ENCODE measurements around the gene HMGN3. TPM values are rescaled to one million over a fixed set of nuclear protein-coding genes. Genes with fewer than 3 reads are reported as not detected.

The HMGN3 gene
- total and polyA plus RNA-seq, 10 donors: 38.3 to 115 (median 57.9) TPM

DNA sequence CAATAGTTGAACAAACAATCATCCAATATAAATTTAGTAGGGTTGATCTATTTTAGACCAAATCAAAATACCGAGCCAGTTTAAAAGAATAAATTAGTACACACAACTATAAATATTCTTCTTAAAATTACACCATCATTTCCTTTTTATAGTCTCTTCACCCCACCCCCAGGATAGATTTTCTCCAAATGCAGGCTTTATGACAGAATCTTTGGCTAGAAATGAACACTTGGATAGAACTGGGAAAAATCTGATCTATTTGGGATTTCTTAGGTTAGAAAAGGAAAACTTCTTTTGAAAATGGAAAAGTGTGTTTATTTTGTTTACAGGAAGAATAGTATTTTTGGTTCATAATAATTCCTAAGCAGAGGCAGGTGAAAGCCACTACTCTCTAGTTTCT is 74.6 kb downstream of the HMGN3 start:
- H3K27me3 ChIP-seq (replicated peaks in 1 of 7): no peaks in the 10 kb centered on the region
- DNase-seq: no peak
- no peaks in the 10 kb centered on the region for H3K4me1 ChIP-seq
- no peak overlapping the region for H3K4me3 ChIP-seq
- no peaks in the 10 kb centered on the region for H3K36me3 ChIP-seq
- no peak overlapping the region for H3K27ac ChIP-seq
- no peaks in the 10 kb centered on the region for H3K9me3 ChIP-seq
- TF ChIP-seq POLR2AphosphoS5 (IDR thresholded peaks at IDR 0.05) (no peak), POLR2A (IDR thresholded peaks at IDR 0.05) (no peak)
- TF ChIP-seq, protein P1, sequence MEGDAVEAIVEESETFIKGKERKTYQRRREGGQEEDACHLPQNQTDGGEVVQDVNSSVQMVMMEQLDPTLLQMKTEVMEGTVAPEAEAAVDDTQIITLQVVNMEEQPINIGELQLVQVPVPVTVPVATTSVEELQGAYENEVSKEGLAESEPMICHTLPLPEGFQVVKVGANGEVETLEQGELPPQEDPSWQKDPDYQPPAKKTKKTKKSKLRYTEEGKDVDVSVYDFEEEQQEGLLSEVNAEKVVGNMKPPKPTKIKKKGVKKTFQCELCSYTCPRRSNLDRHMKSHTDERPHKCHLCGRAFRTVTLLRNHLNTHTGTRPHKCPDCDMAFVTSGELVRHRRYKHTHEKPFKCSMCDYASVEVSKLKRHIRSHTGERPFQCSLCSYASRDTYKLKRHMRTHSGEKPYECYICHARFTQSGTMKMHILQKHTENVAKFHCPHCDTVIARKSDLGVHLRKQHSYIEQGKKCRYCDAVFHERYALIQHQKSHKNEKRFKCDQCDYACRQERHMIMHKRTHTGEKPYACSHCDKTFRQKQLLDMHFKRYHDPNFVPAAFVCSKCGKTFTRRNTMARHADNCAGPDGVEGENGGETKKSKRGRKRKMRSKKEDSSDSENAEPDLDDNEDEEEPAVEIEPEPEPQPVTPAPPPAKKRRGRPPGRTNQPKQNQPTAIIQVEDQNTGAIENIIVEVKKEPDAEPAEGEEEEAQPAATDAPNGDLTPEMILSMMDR (IDR thresholded peaks at IDR 0.05 in 8 of 11, conservative IDR thresholded peaks at IDR 0.05 in 3 of 11): no peak
- 70 to 90% (median 82%) methylated on average over 1 of the region's 1 CpG for WGBS, 5 donors
- intact Hi-C loops (cut with DNase I; ENCODE audit: low total_unique reads): no loop called here

DNA sequence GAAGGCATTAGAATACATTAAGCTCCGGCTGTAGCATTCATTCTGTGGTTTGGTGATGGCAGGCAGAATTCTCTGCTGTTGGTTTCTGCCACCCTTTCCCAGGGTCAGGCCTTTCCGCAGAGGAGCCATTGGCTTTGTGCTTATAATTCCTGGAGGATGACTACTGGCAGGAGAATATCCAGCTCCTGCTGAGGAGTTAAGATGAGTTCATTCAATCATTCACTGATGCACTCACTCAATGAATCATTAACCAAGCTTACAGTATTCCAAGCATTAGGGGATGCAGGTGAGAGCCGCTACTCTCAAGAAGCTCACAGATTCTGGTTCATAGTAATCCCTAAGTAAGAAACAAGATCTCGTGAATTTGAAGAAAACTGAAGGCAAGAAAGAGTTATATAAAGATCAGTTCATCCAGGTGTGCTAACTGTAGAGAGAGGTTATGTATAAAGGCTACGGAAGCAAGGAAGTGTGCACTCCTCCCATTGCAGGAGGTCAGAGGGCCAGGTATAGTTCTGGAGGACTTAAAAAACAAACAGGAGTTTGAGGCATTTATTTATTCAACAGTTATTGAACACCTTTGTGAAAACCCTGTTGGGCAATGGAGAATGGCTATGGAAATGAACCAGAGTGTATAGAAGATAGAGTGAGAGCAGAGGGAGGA is 75.5 kb downstream of the HMGN3 start:
- no peak for TF ChIP-seq POLR2AphosphoS5 (IDR thresholded peaks at IDR 0.05)
- TF ChIP-seq, protein P1 (IDR thresholded peaks at IDR 0.05 in 8 of 11, conservative IDR thresholded peaks at IDR 0.05 in 3 of 11): no peak
- no peak for TF ChIP-seq POLR2A (IDR thresholded peaks at IDR 0.05)
- 81 to 95% (median 87%) methylated on average over 5 of the region's 5 CpGs for whole genome bisulfite sequencing, 5 donors
- no peak for DNase-seq
- no peak overlapping the region for H3K4me3 ChIP-seq
- H3K9me3 ChIP-seq: no peaks in the 10 kb centered on the region
- H3K27ac ChIP-seq: no peak overlapping the region
- intact Hi-C loops (cut with DNase I; ENCODE audit: low total_unique reads): no loop called here
- no peaks in the 10 kb centered on the region for H3K4me1 ChIP-seq
- no peaks in the 10 kb centered on the region for H3K36me3 ChIP-seq
- no peaks in the 10 kb centered on the region for H3K27me3 ChIP-seq (replicated peaks in 1 of 7)

DNA sequence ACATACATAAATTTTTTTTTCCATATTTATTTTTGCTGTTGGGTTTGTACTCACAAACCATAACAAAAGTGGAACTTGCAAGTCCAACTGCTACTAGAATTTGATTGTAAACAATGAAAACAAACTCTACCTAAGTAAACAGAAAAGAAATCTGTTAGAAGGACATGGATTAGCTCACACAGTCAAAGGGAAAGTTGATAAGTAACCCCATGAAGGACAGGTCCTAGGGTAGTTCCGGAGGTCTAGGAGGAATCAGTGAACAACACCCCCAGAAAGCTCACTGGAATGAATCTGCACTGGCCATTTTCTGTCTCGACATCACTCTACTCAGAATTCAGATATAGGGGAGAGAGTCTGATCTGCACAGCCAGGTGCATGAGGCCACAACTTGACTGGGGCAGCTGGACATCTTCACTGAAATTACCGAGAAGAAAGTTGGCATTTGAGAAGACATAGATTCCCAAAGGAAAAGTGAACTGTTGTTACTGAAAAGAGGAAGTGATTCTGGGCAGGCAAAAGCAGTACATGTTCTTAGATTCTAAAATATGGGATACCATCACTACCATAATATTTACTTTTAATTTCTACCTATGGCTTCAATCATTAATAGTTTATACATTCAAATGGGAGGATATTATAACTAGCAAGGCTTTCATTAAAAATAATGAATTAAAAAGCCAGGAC is 76.4 kb downstream of the HMGN3 start:
- no peak overlapping the region for H3K4me3 ChIP-seq
- H3K27me3 ChIP-seq (replicated peaks in 1 of 7): no peaks in the 10 kb centered on the region
- no peaks in the 10 kb centered on the region for H3K9me3 ChIP-seq
- DNase-seq: no peak
- H3K4me1 ChIP-seq: no peaks in the 10 kb centered on the region
- TF ChIP-seq, protein P1 (IDR thresholded peaks at IDR 0.05 in 8 of 11, conservative IDR thresholded peaks at IDR 0.05 in 3 of 11): no peak
- no peak for TF ChIP-seq POLR2A (IDR thresholded peaks at IDR 0.05)
- TF ChIP-seq POLR2AphosphoS5 (IDR thresholded peaks at IDR 0.05): no peak
- H3K27ac ChIP-seq: no peak overlapping the region
- intact Hi-C loops (cut with DNase I; ENCODE audit: low total_unique reads): no loop called here
- WGBS, 5 donors: 75 to 87% (median 85%) methylated on average over 3 of the region's 3 CpGs
- no peaks in the 10 kb centered on the region for H3K36me3 ChIP-seq

DNA sequence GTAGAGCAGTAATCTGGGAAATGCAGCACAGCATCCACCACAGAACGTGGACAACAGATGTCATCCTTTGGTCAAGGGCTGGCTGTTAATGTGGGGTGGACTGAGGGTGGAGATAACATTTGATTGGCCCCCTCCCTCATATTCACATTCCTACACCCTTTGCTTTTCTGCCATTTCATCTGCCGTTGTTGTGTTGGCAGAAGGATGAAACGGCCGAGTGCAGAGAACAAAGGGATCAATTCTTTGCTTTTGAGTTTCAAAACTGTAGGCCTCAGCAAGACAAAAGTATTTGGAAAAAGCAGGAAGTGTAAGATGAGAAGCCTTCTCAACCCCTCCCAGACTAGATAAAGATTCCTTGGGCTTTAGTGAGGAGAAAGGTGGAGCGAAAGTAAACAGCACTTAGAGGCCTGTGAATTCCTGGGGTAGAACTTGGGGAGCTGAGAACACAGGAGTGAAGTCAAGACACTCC is 82.2 kb downstream of the HMGN3 start:
- no peak overlapping the region for H3K27ac ChIP-seq
- no peaks in the 10 kb centered on the region for H3K4me1 ChIP-seq
- H3K36me3 ChIP-seq: no peaks in the 10 kb centered on the region
- TF ChIP-seq, protein P1 (IDR thresholded peaks at IDR 0.05 in 8 of 11, conservative IDR thresholded peaks at IDR 0.05 in 3 of 11): no peak
- TF ChIP-seq POLR2AphosphoS5 (IDR thresholded peaks at IDR 0.05) (no peak), POLR2A (IDR thresholded peaks at IDR 0.05) (no peak)
- 61 to 72% (median 64%) methylated on average over 5 of the region's 5 CpGs for WGBS, 5 donors
- H3K9me3 ChIP-seq: no peaks in the 10 kb centered on the region
- no peak for DNase-seq
- no peaks in the 10 kb centered on the region for H3K27me3 ChIP-seq (replicated peaks in 1 of 7)
- H3K4me3 ChIP-seq: no peak overlapping the region
- intact Hi-C loops (cut with DNase I; ENCODE audit: low total_unique reads): no loop called here

Data from spleen (tissue), 11 donors.